ENCODE results near the gene SIN3A.
"Not testable (repeated sequence)": the region's sequence is repeated elsewhere in the genome, so short reads cannot be mapped to it uniquely, and the experiment has no call there.

DNA sequence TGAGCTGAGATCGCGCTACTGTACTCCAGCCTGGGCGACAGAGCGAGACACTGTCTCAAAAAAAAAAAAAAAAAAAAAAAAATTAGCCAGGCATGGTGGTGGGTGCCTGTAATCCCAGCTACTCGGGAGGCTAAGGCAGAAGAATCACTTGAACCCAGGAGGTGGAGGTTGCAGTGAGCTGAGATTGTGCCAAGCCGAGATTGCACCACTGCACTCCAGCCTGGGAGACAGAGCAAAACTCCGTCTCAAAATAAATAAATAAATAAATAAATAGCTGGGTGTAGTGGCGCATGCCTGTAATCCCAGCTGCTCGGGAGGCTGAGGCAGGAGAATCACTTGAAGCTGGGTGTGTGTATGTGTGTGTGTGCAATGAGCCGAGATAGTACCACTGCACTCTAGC, 6.2 kb downstream of the SIN3A start:
- not testable (repeated sequence) for TF ChIP-seq CTCF (conservative IDR thresholded peaks at IDR 0.05; ENCODE audit: low read length); EZH2phosphoT487 (IDR thresholded peaks at IDR 0.05; ENCODE audit: borderline replicate concordance, low read depth, low read length)

Measured in OCI-LY7 (cell line).